H1 (cell line): ENCODE measurements around the gene CDS2.

Source experiments
- MAFK ChIP-seq: IDR thresholded peaks from 2 replicates; pipeline ENCODE4 v1.6.1; 2012; ENCODE audit warnings: low read depth, mild to moderate bottlenecking, improper control_type of control experiment, low read length
- SP1 ChIP-seq: IDR thresholded peaks from 2 replicates; pipeline ENCODE4 v1.6.1; 2011; ENCODE audit warnings: low read depth, low read length

- TF ChIP-seq SP1 (no peak), MAFK (no peak)
These were observed 23.1 kb downstream of the CDS2 start for GRCh38 chr20:5149892-5150225.
